NK-92 (cell line): ENCODE data around the gene DDIT4.
A peak's percentile ranks its signal among the peaks of the same experiment; 100 is the strongest.
"Not testable (repeated sequence)": the region's sequence is repeated elsewhere in the genome, so short reads cannot be mapped to it uniquely, and the experiment has no call there.

Experiments used
- DNase-seq: peaks from one replicate; lab custom pipeline; 2025; ENCODE audit not compliant: unreplicated experiment; lab: John Stamatoyannopoulos, UW

DDIT4 gene, protein sequence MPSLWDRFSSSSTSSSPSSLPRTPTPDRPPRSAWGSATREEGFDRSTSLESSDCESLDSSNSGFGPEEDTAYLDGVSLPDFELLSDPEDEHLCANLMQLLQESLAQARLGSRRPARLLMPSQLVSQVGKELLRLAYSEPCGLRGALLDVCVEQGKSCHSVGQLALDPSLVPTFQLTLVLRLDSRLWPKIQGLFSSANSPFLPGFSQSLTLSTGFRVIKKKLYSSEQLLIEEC

DNA sequence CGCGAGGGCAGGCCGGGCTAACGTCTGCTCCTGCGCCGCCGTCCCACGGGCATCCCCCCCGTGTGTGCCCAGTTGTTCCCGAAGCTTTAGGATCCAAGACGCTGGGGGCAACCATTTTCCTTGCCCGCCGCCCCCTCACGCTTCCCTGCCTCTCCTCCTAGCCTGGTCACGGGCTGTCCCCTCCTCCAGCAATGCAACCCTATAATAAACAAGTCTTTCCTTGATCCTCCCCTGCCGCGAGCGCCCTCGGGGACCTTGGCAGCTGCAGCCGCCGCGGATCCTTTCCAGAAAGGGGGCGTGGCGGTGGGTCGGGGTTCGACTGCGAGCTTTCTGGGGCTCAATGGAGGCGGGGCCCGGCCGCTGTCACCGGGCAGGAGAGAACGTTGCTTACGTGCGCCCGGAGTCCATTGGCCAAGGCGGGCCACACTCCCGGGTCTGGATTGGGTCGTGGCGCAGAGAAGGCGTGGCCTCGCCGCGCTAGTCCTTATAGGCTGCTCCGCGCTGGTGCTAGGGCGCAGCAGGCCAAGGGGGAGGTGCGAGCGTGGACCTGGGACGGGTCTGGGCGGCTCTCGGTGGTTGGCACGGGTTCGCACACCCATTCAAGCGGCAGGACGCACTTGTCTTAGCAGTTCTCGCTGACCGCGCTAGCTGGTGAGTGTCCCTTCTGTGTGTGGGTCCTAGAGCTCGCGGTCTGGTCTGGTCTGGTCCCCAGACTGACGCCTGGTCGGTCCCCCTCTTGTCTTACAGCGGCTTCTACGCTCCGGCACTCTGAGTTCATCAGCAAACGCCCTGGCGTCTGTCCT, at the start of gene DDIT4:
TSS of gene DDIT4 (plus strand) at position 515 of the 803 bp plus-strand sequence. CDS start 293 bp downstream, outside the sequence.
- DNase-seq, result peak; percentile 95

DNA sequence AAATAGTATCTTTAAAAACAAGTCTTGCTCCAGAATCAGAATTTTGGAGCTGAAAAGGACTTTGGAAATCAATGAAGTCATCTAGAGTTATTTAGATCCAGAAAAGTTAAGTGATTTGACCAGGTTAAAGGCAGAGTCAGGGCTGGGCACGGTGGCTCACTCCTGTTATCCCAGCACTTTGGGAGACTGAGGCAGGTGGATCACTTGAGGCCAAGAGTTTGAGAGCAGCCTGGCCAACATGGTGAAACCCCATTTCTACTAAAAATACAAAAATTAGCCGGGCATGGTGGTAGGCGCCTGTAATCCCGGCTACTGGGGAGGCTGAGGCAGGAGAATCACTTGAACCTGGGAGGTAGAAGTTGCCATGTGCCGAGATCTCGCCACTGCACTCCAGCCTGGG, 49.5 kb upstream of the DDIT4 start:
- DNase-seq, result not testable (repeated sequence)

DNA sequence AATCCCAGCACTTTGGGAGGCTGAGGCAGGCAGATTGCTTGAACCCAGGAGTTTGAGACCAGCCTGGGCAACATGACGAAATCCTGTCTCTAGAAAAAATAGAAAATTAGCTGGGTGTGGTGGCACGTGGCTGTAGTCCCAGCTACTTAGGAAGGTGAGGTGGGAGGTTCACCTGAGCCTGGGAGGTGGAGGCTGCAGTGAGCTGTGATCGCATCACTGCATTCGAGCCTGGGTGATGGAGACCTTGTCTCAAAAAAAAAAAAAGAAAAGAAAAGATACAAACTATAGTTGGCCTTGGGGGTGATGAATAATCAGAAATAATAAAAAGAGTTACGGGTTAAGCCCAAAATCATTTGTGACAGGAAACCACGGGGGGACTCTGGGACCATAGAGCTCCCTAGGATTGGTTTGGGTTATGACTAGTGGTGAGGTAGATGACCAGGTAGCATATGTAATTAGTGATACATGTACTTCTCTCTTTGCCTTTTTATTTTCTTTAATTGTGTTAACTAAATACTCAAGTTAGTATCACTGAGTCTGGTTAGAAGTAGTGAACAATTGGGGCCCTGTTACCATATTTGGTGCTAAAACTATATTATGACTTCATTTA, 47.2 kb upstream of the DDIT4 start:
- DNase-seq, result no peak

DNA sequence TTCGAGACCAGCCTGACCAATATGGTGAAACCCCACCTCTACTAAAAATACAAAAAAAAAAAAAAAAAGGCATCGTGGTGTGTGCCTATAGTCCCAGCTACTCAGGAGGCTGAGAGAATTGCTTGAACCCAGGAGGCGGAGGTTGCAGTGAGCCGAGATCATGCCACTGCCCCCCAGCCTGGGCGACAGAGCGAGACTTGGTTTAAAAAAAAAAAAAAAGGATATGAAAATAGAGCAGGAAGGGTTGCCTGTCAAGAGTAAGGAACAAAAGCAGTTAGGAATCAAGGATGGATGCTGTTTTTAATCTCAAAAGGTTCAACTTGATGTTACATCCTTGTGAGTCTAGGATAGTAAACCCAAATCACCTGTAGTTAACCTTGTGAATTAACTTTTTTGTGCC, 45.9 kb upstream of the DDIT4 start:
- DNase-seq, result no peak

DNA sequence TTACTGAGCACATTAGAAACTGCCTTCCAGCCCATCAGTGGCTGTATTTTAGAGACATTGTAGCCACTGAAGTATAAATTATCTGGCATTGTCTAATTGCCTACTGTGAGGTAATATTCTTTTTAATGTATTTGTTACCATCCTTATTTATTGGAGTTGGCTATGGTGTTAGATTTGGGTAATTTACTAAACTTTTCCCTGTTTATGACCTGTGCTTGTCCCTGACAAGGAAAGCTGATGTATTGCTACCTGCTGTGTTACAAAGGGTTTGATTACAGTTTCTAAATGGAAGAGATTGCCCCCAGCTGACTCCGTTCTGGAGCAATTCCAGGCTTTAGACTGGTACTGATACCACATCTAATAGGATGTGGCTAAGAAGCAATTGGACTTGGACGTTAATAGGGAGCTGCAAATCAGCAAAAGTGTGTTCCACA, 45.4 kb upstream of the DDIT4 start:
- DNase-seq, result no peak

DNA sequence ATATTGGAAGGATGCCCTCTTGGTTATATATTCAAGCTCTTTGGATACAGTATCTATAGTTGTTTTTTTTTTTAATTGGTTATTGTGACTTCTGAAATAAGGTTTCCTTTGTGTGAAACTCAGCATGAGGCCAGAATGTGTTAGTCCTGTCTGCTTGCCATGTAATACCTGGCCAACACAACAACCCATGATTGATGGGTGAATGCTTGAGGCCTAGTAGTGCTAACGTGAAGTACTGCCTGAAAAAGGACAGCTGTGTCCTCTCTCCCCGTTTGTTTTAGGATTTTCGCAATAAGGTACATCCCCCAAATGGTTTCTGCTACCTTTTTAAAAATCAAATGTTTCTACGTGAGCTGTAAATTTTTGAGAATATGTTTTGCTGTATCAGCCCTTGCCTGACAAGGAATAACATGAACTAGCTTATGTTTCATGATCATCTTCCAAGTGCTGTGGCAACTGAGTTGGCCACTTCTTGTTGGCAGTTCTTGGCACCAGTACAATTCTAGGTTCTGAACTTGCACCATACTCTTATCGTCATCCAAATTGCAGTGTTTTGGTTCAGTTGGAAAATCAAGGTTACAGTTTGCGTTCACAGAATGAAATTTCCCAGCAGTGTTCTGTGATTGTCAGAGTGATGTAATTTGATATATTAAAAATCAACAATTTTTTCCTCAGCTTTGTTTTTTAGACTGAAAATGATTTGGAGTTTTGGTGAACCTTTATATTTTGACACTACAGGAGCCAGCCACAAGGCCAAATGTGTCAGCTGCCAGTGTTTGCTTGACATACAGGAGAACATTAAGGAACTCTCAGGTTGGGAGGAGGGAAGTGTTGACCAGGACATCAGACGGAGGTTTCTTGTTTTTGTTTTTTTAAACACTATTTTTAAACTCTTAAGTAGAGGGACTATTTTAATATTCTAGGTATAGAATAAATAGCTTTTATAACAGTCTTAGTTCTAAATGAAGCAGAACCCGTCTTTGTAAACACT, 44.2 kb upstream of the DDIT4 start:
- DNase-seq, result no peak

DNA sequence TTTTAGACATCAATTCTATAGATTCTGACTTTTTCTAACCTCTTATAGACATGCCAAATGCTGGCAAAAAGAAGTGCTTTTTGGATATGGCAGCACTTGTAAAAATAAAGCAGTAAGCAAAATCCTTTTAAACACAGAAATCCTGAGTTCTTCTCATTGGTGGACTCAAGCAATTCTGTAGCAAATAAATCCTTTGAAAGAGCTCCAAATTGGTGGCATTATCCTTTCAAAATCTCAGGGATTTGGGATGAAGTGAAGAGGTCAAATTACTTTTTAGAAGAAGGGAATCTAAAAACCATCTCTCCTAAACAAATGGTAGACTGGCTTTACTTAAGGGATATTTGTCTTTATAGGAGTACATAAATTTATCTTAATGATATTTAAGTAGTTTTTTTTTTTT, 40.1 kb upstream of the DDIT4 start:
- no peak for DNase-seq

DNA sequence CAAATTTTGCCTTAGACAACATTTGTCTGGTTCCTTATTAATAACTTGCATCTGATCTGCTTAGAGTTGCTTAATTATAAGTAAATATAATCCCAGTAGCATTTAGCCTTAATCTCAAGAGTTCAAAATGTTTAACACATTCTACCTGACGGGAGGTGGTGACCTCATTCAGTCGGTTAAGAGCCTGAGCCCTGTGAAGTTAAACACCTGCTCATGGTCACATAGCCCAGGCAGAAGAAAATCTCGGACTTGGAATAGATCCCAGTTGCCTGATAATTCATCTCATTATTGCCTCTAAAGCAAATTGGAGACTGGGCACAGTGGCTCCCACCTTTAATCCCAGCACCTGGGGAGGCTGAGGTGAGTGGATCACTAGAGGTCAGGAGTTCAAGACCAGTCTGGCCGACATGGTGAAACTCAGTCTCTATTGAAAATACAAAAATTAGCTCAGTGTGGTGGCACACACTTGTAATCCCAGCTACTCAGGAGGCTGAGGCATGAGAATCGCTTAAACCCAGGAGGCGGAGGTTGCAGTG, 39.1 kb upstream of the DDIT4 start:
- no peak for DNase-seq

DNA sequence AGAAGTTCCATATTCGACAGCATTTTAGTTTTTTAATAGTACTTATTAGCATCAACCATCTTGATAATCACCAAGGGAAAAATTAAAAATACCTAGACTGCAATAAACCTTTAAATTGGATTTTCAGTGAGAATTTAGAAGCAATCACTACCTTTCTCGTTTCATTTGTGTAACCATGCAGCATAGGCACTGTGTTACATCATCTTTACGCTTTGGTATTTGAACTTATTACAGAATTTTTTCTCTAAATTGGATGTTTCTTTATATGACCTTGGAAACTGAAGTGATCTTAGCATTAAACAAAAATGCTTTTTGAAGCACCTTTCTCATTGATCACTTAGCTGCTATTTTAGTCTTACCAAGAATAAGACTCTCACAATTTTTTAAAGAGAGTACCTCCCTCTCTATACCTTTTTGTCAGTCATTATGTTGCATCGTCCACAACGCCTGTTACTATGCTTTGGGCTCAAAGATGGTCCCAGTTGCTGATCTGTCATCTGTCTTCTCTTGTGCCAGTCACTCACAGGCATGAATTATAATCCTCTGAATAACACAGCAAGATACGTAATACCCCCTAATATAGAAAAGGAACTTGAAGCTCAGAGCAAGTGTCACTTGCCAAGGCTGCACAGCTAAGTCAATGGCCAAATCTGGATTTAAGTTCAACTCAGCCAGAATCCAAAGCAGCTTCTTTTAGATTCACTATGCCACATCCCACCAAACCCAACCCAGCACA, 38.0 kb upstream of the DDIT4 start:
- no peak for DNase-seq

DNA sequence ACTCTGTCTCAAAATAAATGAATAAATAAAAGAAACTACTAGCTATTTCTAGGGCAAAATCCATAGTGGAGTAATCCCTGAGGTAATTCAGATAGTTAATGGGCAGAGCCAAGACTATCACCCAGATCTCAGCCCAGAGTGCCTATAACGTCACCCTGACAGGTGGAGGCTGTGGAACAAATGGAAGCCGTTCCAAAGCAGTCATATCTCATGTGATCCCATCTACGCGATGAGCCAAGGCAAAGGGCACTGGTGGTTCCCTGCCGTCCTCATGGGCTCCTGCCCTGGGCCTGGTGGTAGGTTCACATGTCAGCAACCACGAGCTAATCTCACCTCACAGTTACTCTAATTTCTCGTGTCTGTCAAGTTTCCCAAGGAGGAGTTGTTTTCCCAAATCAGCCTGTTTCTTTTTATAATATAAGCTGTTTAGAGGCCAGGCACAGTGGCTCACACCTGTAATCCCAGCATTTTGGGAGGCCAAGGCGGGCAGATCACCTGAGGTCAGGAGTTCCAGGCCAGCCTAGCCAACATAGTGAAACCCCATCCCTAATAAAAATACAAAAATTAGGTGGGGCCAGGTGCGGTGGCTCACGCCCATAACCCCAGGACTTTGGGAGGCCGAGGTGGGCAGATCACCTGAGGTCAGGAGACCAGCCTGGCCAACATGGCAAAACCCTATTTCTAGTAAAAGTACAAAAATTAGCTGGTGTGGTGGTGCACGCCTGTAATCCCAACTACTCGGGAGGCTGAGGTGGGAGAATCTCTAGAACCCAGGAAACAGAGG, 35.1 kb upstream of the DDIT4 start:
- DNase-seq, result no peak

DNA sequence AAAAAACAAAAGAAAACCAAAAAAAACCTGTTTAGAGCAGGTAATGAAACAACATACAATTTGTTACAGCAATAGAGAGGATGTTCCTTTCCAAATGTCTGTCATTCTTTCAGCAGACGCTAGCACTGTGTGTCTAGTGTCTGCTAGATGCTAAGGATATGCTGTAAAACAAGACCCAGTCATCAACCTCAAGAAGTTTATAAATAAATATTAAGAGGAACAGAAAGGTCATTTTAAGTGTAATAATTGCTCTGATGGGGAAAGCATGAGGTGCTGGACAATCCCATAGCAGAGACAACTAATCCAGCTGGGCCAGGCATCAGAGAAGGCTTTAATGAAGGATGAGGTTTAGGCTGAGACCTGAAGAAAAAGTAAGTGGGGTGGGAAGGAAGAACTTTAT, 34.3 kb upstream of the DDIT4 start:
- no peak for DNase-seq

DNA sequence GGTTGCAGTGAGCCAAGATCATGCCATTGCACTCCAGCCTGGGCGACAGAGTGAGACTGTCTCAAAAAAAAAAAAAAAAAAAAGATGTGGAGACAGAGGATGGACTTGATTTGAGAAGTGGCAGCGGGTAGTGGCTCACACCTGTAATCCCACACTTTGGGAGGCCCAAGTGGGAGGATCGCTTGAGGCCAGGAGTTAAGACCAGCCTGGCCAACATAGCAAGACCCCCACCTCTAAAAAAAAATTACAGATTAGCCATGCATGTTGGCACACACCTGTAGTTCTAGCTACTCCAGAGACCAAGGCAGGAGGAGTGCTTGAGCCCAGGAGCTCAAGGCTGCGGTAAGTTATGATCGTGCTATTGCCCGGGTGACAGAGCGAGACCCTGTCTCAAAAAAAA, 33.4 kb upstream of the DDIT4 start:
- no peak for DNase-seq

DNA sequence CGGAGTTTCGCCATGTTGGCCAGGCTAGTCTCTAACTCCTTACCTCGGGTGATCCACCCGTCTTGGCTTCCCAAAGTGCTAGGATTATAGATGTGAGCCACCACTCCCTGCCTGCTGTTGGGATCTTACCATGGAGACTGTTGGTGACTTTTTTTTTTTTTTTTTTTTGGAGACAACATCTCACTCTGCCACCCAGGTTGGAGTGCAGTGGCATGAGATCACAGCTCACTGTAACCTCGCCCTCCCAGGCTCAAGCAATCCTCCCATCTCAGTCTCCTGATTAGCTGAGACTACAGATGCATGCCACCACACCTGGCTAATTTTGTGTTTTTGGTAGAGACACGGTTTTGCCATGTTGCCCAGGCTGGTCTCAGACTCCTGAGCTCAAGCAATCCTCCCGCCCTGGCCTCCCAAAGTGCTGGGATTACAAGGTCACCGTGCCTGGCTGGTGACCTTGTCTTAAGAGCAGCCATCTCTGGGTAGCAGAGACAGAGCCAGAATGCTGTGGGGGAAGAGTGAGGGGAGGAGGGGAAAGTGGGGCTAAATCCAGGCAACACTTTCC, 32.0 kb upstream of the DDIT4 start:
- no peak for DNase-seq

DNA sequence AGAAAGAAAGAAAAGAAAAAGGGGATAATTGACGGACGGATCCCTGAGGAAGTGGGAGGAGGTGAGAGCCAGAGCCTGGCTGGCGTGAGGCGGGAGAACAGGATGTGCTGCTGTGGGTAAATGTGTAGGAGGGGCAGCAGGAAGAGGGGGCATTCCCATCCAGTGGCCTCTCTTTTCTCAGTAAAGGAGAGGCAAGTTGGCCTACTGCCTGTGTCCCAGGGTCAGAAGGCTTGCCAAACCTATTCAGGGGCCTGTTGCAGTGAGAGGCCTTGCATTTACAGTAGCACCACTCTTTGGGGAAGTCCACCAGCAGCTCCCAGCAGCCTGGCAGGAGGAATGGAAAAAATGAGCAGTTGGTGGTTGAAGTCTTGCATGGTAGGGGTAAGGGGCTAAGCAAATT, 31.0 kb upstream of the DDIT4 start:
- no peak for DNase-seq

DNA sequence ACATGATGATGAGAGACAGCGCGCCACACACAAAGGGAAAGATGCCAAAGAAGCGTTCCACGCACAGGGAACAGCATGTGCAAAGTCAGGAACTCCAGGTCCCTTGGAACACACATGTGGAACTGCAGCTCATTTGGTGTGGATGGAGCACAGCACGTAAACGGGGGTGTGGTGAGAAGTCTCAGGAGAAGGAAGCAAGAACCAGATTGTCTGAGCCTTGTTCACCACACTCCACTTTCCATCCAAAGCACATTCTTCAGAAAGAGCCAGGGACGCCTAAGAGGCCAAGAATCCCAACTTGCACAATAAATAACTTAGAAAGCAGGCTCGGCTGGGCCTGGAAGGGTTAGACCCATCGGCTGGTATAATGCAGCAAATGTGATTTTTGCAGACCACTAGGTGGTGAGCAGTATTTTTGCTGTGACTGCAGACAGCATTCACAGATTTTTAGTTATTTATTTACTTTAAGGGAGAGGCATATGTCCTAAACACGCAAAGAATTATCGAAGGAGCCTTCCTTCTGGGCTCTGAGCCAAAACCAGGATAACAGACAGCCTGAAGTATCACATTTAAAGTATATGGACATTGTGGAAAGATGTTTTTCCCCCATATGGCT, 29.8 kb upstream of the DDIT4 start:
- DNase-seq, result no peak

DNA sequence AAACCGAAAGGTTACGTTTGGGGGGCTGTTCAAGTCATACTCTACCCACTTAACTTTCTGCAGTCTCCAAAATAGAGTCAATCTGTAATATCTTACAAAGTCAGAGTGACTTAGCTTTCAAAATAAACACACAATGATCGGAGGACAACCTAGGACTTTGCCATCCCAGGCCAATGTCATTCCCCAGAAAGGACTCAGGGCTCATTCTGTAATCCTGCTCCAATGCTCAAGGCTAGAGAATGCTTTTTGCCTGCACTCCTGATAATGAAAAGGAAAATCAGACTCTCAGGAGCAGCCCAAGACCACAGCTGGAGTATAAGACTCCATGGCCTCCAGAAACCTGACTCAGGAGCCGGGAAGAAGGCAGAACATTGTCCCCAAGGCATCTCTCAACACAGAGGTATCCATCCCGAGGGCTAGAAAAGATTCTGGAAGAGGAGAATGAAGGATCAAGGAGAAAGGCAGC, 29.1 kb upstream of the DDIT4 start:
- no peak for DNase-seq

DNA sequence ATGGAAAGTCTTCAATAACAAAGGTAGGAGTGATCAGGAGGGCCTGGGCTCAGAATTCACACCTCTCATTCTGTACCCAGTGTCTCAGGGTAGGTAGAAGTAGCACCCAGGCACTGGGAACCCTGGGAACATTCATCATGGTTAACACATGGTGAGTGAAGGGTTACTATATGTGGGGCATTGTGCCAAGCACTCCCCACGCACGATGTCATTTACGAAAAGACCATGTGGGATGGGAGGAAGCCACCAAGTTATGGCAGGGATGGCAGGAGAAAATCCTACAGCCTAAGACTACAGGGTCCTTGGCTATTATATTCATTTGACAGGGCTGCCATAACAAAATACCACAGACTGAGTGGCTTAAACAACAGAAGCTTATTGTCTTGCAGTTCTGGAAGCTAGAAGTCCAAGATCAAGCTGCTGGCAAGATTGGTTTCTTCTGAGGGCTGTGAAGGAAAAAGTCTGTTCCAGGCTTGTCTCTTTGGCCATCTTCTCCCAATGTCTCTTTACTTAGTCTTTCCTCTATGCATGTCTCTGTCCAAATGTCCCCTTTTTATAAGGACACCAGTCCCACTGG, 27.7 kb upstream of the DDIT4 start:
- DNase-seq, result no peak
